ENCODE measurements around the gene NDUFB10.
"Not testable (repeated sequence)": the region's sequence is repeated elsewhere in the genome, so short reads cannot be mapped to it uniquely, and the experiment has no call there.

The NDUFB10 gene

GRCh38 chr16:1959269-1960039 is at the start of gene NDUFB10:
TSS of gene NDUFB10 (plus strand) at chr16:1959538. CDS start at chr16:1959625, 87 bp downstream.
- DNase-seq (ENCODE audit: low read depth in 3 of 3): peak; percentile 82 to 91 (median 83)

- DNase-seq (ENCODE audit: low read depth in 3 of 3): no peak
Measured at GRCh38 chr16:1909561-1910231, 49.6 kb upstream of the NDUFB10 start.

- no peak for DNase-seq (ENCODE audit: low read depth in 3 of 3)
Measured at GRCh38 chr16:1911467-1912214, 47.7 kb upstream of the NDUFB10 start.

GRCh38 chr16:1912215-1912543 is 47.2 kb upstream of the NDUFB10 start:
- DNase-seq (ENCODE audit: low read depth in 3 of 3): no peak

GRCh38 chr16:1913327-1914083 is 45.8 kb upstream of the NDUFB10 start:
- no peak for DNase-seq (ENCODE audit: low read depth in 3 of 3)

- no peak for DNase-seq (ENCODE audit: low read depth in 3 of 3)
Measured at GRCh38 chr16:1914084-1914608, 45.2 kb upstream of the NDUFB10 start.

GRCh38 chr16:1914988-1915387 is 44.4 kb upstream of the NDUFB10 start:
- DNase-seq (ENCODE audit: low read depth in 3 of 3): no peak

GRCh38 chr16:1915732-1916639 is 43.4 kb upstream of the NDUFB10 start:
- no peak for DNase-seq (ENCODE audit: low read depth in 3 of 3)

GRCh38 chr16:1916640-1916990 is 42.7 kb upstream of the NDUFB10 start:
- DNase-seq (ENCODE audit: low read depth in 3 of 3): no peak

GRCh38 chr16:1917056-1917664 is 42.2 kb upstream of the NDUFB10 start:
- no peak for DNase-seq (ENCODE audit: low read depth in 3 of 3)

- DNase-seq (ENCODE audit: low read depth in 3 of 3): no peak
Measured at GRCh38 chr16:1917665-1918350, 41.5 kb upstream of the NDUFB10 start.

- no peak for DNase-seq (ENCODE audit: low read depth in 3 of 3)
Measured at GRCh38 chr16:1918351-1919326, 40.7 kb upstream of the NDUFB10 start, which contains the start of gene HS3ST6. TSS of gene HS3ST6 (minus strand) at chr16:1918415. CDS start at chr16:1918323, 92 bp downstream.

GRCh38 chr16:1919327-1919998 is 39.9 kb upstream of the NDUFB10 start:
- DNase-seq (ENCODE audit: low read depth in 3 of 3): no peak

GRCh38 chr16:1920122-1920521 is 39.2 kb upstream of the NDUFB10 start:
- DNase-seq (ENCODE audit: low read depth in 3 of 3): not testable (repeated sequence)

- DNase-seq (ENCODE audit: low read depth in 3 of 3): no peak
Measured at GRCh38 chr16:1920727-1921171, 38.6 kb upstream of the NDUFB10 start.

- no peak for DNase-seq (ENCODE audit: low read depth in 3 of 3)
Measured at GRCh38 chr16:1922357-1922756, 37.0 kb upstream of the NDUFB10 start.

GRCh38 chr16:1923299-1924034 is 35.9 kb upstream of the NDUFB10 start:
- no peak for DNase-seq (ENCODE audit: low read depth in 3 of 3)
